Progenitor cell of endocrine pancreas (in vitro differentiated cells): Measurements from ENCODE around the gene HLF. TPM values are rescaled to one million over a fixed set of nuclear protein-coding genes. Genes with fewer than 3 reads are reported as not detected.
A peak's percentile ranks its signal among the peaks of the same experiment; 100 is the strongest.

Experiments
- DNase-seq: peaks from one replicate; pipeline ENCODE4 v3.0.0; 2021; ENCODE audit warnings: low spot score; ENCODE audit not compliant: unreplicated experiment
- H3K27ac Mint-ChIP-seq: 2 replicates; pipeline ENCODE4 v1.8.0; 2021; ENCODE audit warnings: mild to moderate bottlenecking, moderate library complexity, mixed read lengths
- H3K27me3 Mint-ChIP-seq: 2 replicates; pipeline ENCODE4 v1.8.0; 2021; ENCODE audit warnings: mixed read lengths
- H3K36me3 Mint-ChIP-seq: 2 replicates; pipeline ENCODE4 v1.8.0; 2022; ENCODE audit warnings: mixed read lengths; ENCODE audit not compliant: insufficient read depth
- H3K4me1 Mint-ChIP-seq: 2 replicates; pipeline ENCODE4 v1.8.0; 2021; ENCODE audit warnings: low read depth, mixed read lengths
- H3K4me3 Mint-ChIP-seq: 2 replicates; pipeline ENCODE4 v1.8.0; 2021; ENCODE audit warnings: low read depth, mild to moderate bottlenecking, moderate library complexity, mixed read lengths
- H3K9me3 Mint-ChIP-seq: 2 replicates; pipeline ENCODE4 v1.8.0; 2021; ENCODE audit warnings: low read depth, mixed read lengths
- total RNA-seq: library from RNA; stranded (reverse); gene quantifications from 2 replicates; pipeline ENCODE4 v1.2.1, GENCODE V29; 2021
- TF ChIP-seq, protein P1 (sequence below): fragments of 200-600 bp; sonication (generic); IDR thresholded peaks from one replicate; pipeline ENCODE4 v1.5.0; 2021; ENCODE audit warnings: antibody characterized with exemption, mild to moderate bottlenecking; ENCODE audit not compliant: unreplicated experiment

Gene HLF
- total RNA-seq, 1 donor from 2014 or later, result 0.41 TPM

DNA sequence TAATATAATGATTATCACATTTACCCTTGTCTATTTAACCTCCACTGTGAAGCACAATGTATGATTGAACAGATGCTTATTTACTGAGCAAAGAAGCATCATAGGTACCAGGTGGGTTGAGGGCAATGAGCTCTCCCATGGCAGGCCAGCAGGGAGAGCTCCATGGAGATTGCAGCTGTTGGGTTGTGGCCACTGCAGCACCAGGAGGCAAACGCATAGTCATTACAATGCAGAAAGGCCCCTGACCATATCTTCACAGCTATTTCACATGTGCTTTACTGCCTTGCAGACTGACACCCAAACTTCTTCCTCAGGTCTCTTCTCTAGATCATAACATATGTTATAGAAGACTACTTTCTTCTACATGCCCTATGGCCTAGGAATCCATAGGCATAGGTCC is 81.9 kb downstream of the HLF start:
- DNase-seq, result no peak
- Mint-ChIP-seq H3K4me1 (no peaks in the 10 kb centered on the region), H3K27me3 (peaks cover 7% of the 10 kb centered on the region), H3K27ac (no peak overlapping the region), H3K4me3 (no peak overlapping the region), H3K9me3 (peaks cover 6% of the 10 kb centered on the region), H3K36me3 (no peaks in the 10 kb centered on the region)
- TF ChIP-seq, protein P1, sequence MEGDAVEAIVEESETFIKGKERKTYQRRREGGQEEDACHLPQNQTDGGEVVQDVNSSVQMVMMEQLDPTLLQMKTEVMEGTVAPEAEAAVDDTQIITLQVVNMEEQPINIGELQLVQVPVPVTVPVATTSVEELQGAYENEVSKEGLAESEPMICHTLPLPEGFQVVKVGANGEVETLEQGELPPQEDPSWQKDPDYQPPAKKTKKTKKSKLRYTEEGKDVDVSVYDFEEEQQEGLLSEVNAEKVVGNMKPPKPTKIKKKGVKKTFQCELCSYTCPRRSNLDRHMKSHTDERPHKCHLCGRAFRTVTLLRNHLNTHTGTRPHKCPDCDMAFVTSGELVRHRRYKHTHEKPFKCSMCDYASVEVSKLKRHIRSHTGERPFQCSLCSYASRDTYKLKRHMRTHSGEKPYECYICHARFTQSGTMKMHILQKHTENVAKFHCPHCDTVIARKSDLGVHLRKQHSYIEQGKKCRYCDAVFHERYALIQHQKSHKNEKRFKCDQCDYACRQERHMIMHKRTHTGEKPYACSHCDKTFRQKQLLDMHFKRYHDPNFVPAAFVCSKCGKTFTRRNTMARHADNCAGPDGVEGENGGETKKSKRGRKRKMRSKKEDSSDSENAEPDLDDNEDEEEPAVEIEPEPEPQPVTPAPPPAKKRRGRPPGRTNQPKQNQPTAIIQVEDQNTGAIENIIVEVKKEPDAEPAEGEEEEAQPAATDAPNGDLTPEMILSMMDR, result no peak

DNA sequence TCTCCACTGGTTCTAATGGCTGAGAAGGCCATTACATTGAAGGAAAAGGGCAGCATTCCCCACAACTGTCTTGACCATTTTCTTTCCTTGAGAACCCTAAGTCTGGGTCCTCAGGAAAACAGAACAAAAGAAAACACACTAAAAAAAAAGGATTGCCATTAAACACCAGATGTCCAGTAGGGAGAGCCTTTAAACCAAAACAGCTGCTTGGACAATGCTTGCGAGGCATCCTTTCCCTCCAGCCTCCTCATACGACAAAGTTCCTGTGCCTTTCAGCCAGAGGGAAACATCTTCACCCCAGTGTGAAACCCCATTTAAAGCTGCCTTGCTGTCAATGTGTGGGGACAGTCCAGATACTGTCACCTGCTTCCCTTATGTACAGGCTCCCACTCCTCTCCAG is 82.6 kb downstream of the HLF start:
- no peaks in the 10 kb centered on the region for H3K4me1 Mint-ChIP-seq
- TF ChIP-seq, protein P1, result no peak
- H3K36me3 Mint-ChIP-seq, result no peaks in the 10 kb centered on the region
- H3K4me3 Mint-ChIP-seq, result no peak overlapping the region
- no peak for DNase-seq
- peaks cover 7% of the 10 kb centered on the region for H3K27me3 Mint-ChIP-seq
- peaks cover 6% of the 10 kb centered on the region for H3K9me3 Mint-ChIP-seq
- no peak overlapping the region for H3K27ac Mint-ChIP-seq

DNA sequence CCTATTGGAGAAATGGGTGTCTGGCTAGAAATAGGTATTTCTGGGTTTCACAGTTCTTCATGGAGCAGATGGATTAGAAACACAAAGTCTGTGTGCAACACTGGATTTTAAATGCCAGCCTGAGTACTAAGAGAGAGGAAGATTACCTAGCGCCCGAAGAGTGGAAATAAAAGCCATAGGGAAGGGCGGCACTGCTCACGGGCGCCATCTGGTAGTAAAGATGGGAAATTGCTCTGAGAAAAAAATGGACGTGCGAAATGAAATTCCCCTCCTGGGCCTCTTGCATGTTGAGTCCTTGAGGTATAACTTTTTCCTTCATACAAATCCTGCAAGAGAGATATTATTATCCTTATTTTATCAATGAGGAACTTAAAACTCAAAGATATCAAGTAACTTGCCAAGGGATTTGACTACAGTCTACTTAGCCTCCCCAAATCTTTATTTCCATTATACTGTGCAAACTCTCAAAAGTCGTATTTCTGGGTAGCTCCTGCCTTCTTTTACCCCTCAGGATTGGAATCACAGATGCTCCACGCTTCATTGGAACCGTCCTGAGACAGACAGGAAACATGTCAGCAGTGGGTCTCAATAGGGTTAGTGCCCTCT is 84.1 kb downstream of the HLF start:
- DNase-seq, result peak; percentile 29

DNA sequence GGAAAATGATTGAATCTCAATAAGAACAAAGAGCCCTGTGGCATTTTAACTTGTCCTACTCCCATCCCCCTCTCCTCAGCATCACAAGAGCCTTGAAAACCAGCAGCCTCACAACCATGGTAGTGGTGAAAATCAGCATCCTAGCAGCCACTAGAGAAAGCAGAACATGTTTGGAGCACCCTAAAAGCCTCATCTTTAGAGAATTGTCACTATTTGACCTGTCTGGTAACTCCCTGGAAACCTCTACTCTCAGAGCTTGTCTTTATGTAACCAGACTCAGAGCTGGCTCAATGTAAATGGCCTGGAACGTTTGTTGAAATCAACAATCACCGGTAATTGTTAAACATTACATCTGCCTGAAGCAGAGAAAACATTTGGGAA is 86.1 kb downstream of the HLF start:
- Mint-ChIP-seq H3K27me3 (peaks cover 3% of the 10 kb centered on the region), H3K27ac (no peak overlapping the region), H3K36me3 (no peaks in the 10 kb centered on the region), H3K4me1 (no peaks in the 10 kb centered on the region), H3K4me3 (no peak overlapping the region), H3K9me3 (peaks cover 4% of the 10 kb centered on the region)
- TF ChIP-seq, protein P1, result no peak
- DNase-seq, result no peak

More for the DNA sequence above, 84.1 kb downstream of the HLF start:
- Mint-ChIP-seq H3K36me3 (no peaks in the 10 kb centered on the region), H3K27me3 (peaks cover 3% of the 10 kb centered on the region), H3K4me3 (no peak overlapping the region), H3K27ac (no peak overlapping the region), H3K9me3 (peaks cover 6% of the 10 kb centered on the region), H3K4me1 (no peaks in the 10 kb centered on the region)
- TF ChIP-seq, protein P1, result peak; percentile 88

DNA sequence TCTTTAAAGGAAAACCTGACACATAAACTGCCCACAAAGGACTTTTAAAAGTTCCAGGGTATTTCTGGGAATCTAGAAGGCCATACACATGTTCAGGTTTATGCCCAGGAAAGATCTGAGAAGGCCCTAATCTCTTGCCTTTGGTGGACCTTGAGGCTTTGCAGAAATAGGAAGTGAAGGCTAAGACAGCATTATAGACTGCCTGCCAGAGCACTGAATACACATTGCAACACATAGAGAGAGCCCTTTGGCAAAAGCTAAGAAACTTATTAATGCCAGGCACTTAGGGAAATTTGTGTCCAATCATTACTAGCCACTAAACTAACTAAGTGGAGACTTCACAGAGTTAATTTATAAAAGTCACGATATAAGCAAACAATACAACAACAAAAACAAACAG is 86.5 kb downstream of the HLF start:
- TF ChIP-seq, protein P1, result no peak
- Mint-ChIP-seq H3K4me3 (no peak overlapping the region), H3K27me3 (peaks cover 3% of the 10 kb centered on the region), H3K36me3 (no peaks in the 10 kb centered on the region), H3K9me3 (peaks cover 4% of the 10 kb centered on the region), H3K4me1 (no peaks in the 10 kb centered on the region), H3K27ac (no peak overlapping the region)
- DNase-seq, result no peak
